ENCODE measurements around the gene PIK3C2G.

Gene PIK3C2G

GRCh38 chr12:18259906-18260682, 1.2 kb upstream of the PIK3C2G start:
- DNase-seq (ENCODE audit: low read depth) = no peak
- H3K4me3 ChIP-seq (ENCODE audit: low read depth, low read length) = no peak overlapping the region
- TF ChIP-seq, protein P1, sequence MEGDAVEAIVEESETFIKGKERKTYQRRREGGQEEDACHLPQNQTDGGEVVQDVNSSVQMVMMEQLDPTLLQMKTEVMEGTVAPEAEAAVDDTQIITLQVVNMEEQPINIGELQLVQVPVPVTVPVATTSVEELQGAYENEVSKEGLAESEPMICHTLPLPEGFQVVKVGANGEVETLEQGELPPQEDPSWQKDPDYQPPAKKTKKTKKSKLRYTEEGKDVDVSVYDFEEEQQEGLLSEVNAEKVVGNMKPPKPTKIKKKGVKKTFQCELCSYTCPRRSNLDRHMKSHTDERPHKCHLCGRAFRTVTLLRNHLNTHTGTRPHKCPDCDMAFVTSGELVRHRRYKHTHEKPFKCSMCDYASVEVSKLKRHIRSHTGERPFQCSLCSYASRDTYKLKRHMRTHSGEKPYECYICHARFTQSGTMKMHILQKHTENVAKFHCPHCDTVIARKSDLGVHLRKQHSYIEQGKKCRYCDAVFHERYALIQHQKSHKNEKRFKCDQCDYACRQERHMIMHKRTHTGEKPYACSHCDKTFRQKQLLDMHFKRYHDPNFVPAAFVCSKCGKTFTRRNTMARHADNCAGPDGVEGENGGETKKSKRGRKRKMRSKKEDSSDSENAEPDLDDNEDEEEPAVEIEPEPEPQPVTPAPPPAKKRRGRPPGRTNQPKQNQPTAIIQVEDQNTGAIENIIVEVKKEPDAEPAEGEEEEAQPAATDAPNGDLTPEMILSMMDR (IDR thresholded peaks at IDR 0.05; ENCODE audit: control insufficient read depth, extremely low read depth, insufficient read depth) = no peak

GRCh38 chr12:18261906-18262305, 588 bp downstream of the PIK3C2G start:
- no peak for DNase-seq (ENCODE audit: low read depth)
- TF ChIP-seq, protein P1 (IDR thresholded peaks at IDR 0.05; ENCODE audit: control insufficient read depth, extremely low read depth, insufficient read depth) = no peak
- no peak overlapping the region for H3K4me3 ChIP-seq (ENCODE audit: low read depth, low read length)

DNA sequence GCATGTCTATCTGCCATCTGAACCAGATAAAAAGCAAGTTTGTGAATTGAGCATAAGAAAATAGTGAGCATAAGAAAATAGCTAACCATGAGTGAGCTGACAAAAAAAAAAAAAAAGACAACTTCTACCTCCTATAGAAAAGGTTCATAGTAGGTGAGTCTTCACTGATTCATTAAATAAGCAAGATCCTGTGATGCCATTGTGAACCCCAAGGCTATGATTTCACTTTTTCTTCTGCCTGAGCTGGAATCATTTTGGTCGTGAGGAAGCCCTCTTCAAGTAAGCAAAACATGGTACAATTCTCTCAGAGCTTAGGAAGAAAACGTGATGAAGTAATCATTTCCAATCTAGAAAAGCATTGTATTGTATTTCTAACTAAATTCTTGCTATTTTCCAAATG, 1.2 kb downstream of the PIK3C2G start:
- H3K4me3 ChIP-seq (ENCODE audit: low read depth, low read length) = no peak overlapping the region
- TF ChIP-seq, protein P1 (IDR thresholded peaks at IDR 0.05; ENCODE audit: control insufficient read depth, extremely low read depth, insufficient read depth) = no peak
- DNase-seq (ENCODE audit: low read depth) = no peak

- TF ChIP-seq, protein P1 (IDR thresholded peaks at IDR 0.05; ENCODE audit: control insufficient read depth, extremely low read depth, insufficient read depth) = no peak
Observed at GRCh38 chr12:18264581-18265075, 3.3 kb downstream of the PIK3C2G start.

GRCh38 chr12:18267427-18268099, 6.2 kb downstream of the PIK3C2G start:
- DNase-seq (ENCODE audit: low read depth) = no peak
- H3K4me3 ChIP-seq (ENCODE audit: low read depth, low read length) = no peak overlapping the region
- TF ChIP-seq, protein P1 (IDR thresholded peaks at IDR 0.05; ENCODE audit: control insufficient read depth, extremely low read depth, insufficient read depth) = no peak

More at GRCh38 chr12:18264581-18265075, 3.3 kb downstream of the PIK3C2G start:
- no peak for DNase-seq (ENCODE audit: low read depth)
- H3K4me3 ChIP-seq (ENCODE audit: low read depth, low read length) = no peak overlapping the region

DNA sequence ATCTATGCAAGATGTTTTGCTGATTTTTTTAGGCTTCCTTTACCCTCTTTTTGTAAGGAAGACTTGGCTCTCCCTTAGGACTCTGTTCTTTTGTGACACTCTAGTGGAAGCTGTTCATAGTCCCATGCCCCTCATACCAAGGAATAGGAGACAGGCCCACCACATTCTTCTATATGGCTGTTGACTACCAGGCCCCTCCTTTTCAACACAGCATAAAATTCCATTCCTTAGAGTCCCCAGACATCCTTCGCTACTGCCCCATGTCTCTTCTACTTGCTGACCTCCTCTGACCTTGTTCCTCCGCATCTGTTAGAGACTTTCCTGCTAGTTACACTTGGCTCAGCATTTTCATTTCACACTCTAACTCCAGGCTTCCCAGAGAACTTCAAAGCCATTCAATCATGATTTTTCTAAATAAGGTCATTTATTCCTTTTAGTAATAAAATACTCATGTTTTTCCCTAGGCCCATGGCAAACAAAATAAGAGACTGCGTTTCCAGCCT, 9.7 kb downstream of the PIK3C2G start:
- H3K4me3 ChIP-seq (ENCODE audit: low read depth, low read length) = no peak overlapping the region

More for the DNA sequence above, 9.7 kb downstream of the PIK3C2G start:
- no peak for DNase-seq (ENCODE audit: low read depth)
- TF ChIP-seq, protein P1 (IDR thresholded peaks at IDR 0.05; ENCODE audit: control insufficient read depth, extremely low read depth, insufficient read depth) = no peak

All from LNCaP clone FGC (cell line).